ENCODE results near the gene EXOC3L4. TPM values are rescaled to one million over a fixed set of nuclear protein-coding genes. Genes with fewer than 3 reads are reported as not detected.

The EXOC3L4 gene
- total RNA-seq, 3 donors from 2014 or later = 16.7 to 29.1 (median 26.1) TPM

DNA sequence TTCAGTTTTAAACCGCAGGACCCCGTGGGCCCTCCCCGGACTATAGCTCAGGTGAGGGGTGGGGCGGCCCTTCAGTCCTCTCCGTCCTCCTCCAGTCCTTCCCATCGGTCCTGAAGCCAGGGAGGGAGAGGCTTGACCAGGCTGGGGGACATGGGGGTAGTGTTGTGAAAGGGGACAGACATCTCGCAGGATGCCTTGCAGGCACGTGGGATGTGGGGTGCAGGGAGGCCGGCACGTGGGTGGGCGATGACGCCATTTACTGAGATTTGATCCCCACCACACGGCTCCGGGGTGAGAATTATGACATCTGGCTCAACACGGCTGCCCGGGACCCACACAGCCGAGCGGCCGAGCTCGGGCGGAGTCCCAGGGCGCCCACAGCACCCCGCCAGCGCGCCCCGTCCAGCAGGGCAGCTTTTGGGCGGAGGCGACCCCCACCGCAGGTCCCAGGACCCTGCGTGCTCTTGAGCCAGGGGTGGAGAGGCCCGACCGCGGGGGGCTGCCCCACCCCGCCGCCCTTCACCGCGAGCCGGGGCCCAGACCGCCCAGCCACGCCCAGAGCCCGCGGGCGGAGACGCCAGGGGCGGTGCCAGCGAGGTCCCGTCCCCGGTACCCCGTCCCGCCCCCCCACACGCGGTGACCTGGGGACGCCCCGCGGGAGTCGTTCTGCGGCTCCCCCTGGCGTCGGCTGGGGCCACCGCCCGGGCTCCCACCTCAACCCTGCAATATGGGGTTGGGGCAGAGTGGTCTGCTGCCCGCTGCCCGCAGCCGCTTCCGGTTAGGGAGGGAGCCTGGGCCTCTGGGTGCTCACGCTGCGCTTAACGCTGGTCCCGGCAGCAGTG is 3.3 kb upstream of the EXOC3L4 start:
- Histone ChIP-seq H3K4me3 (no peak overlapping the region), H3K9me3 (no peaks in the 10 kb centered on the region), H3K36me3 (ENCODE audit: low read depth) (no peaks in the 10 kb centered on the region), H3K4me1 (ENCODE audit: low read depth) (peaks cover 25% of the 10 kb centered on the region)
- intact Hi-C loops (cut with DNase I, micrococcal nuclease) = no loop called here
- DNase-seq = peak; percentile 80 to 87 (median 83)
- TF ChIP-seq, protein P1, sequence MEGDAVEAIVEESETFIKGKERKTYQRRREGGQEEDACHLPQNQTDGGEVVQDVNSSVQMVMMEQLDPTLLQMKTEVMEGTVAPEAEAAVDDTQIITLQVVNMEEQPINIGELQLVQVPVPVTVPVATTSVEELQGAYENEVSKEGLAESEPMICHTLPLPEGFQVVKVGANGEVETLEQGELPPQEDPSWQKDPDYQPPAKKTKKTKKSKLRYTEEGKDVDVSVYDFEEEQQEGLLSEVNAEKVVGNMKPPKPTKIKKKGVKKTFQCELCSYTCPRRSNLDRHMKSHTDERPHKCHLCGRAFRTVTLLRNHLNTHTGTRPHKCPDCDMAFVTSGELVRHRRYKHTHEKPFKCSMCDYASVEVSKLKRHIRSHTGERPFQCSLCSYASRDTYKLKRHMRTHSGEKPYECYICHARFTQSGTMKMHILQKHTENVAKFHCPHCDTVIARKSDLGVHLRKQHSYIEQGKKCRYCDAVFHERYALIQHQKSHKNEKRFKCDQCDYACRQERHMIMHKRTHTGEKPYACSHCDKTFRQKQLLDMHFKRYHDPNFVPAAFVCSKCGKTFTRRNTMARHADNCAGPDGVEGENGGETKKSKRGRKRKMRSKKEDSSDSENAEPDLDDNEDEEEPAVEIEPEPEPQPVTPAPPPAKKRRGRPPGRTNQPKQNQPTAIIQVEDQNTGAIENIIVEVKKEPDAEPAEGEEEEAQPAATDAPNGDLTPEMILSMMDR (IDR thresholded peaks at IDR 0.05) = no peak
- peak; percentile 65 for ATAC-seq

DNA sequence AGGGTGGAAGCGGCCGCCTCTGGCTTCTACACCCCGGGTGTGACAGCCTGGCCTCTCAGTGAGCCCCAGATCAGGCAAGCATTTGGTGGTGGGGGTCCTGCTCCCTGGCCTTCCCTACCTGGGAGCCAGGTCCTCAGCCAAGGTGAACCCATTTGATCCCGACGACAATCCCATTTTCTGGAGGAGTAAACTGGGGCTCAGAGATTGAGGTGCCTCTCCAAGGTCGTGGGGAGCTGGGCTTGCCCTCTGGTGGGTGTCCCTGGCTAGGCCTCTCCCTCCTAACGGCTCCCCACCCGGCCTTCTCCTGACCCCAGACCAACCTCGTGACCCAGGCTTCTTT is 2.7 kb upstream of the EXOC3L4 start:
- no peak overlapping the region for H3K4me3 ChIP-seq
- DNase-seq (no peak), ATAC-seq (no peak)
- TF ChIP-seq, protein P1 (IDR thresholded peaks at IDR 0.05) = no peak
- no peaks in the 10 kb centered on the region for H3K9me3 ChIP-seq
- peaks cover 25% of the 10 kb centered on the region for H3K4me1 ChIP-seq (ENCODE audit: low read depth)
- intact Hi-C loops (cut with DNase I, micrococcal nuclease) = no loop called here
- H3K36me3 ChIP-seq (ENCODE audit: low read depth) = no peaks in the 10 kb centered on the region

DNA sequence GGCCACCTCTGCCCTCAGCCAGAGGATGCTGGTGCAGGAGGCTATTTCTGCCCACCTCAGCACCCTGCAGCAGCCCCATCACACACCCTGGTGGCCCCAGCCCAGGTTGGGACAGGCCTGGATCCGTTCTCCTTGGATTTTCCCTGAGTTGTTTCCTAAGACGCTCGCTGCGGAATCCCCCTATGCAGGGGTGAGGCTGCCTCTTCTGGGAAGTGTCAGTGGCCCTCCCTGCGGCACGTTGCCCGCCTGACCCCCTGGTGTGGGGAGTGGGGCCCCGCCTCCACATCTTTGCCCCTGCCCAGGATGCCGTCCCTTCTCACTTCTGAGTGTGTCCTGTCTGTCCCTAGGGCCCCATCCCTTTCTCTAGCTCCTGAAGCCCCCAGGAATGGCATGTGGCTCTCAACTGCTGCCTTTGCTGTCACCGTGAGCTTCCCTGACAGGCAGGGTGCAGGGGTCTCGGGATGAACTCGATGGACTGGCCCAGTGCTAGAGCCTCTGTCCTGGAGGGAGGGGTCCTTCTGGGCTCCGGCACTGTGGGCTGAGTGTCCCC is 594 bp upstream of the EXOC3L4 start:
- Histone ChIP-seq H3K4me3 (no peak overlapping the region), H3K9me3 (no peaks in the 10 kb centered on the region), H3K36me3 (ENCODE audit: low read depth) (no peaks in the 10 kb centered on the region), H3K4me1 (ENCODE audit: low read depth) (peaks cover 25% of the 10 kb centered on the region)
- DNase-seq (peak in 1 of 3 donors; percentile 53), ATAC-seq (no peak)
- TF ChIP-seq, protein P1 (IDR thresholded peaks at IDR 0.05) = no peak
- intact Hi-C loops (cut with DNase I, micrococcal nuclease) = no loop called here

DNA sequence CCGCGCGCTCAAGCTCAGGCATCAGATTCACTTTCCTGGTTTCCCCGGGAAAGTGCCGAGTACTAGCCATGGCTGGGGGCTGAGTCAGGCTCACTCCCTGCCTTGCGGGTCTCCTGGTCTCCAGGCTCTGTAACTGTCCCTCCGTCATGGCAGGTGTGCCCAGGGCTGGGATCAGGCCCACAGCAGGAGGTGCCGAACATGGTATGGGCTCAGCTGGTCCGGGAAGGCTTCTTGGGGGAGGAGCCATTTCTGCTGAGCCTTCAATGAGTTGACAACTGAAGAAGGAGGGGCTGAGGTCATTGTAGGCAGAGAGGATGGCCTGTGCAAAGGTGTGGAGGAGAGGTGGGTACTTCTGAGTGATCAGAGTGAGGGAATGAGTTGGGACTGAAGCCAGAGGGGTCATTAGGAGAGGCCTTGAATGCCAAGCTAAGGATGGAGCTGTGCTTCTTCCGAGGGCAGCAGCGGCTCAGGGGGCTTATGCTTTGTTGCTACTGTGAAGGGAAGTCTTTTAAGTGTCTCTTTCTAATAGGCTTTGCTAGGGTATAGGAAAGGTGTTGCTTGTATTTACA is 769 bp downstream of the EXOC3L4 start:
- peak in 1 of 3 donors; percentile 63 for DNase-seq
- Histone ChIP-seq H3K9me3 (no peaks in the 10 kb centered on the region), H3K36me3 (ENCODE audit: low read depth) (no peaks in the 10 kb centered on the region), H3K4me3 (no peak overlapping the region), H3K4me1 (ENCODE audit: low read depth) (peaks cover 25% of the 10 kb centered on the region)
- intact Hi-C loops (cut with DNase I, micrococcal nuclease) = no loop called here
- TF ChIP-seq, protein P1 (IDR thresholded peaks at IDR 0.05) = no peak
- peak; percentile 65 for ATAC-seq

DNA sequence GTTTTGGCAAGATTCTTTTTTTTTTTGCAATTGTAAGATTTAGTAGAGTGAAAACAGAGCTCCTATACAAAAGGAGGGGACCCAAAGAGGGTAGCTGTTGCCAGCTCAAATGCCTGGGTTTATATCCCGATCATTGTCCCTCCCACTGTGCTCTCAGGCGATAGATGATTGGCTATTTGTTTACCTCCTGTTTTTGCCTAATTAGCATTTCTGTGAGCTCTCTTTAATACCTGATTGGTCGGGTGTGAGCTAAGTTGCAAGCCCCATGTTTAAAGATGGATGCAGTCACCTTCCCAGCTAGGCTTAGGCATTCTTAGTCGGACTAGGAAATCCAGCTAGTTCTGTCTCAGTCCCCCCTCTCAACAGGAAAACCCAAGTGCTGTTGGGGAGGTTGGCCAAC is 1.9 kb downstream of the EXOC3L4 start:
- TF ChIP-seq, protein P1 (IDR thresholded peaks at IDR 0.05) = no peak
- intact Hi-C loops (cut with DNase I, micrococcal nuclease) = no loop called here
- no peak for ATAC-seq
- Histone ChIP-seq H3K4me3 (no peak overlapping the region), H3K4me1 (ENCODE audit: low read depth) (peaks cover 18% of the 10 kb centered on the region), H3K9me3 (no peaks in the 10 kb centered on the region), H3K36me3 (ENCODE audit: low read depth) (no peaks in the 10 kb centered on the region)
- no peak for DNase-seq
